Astrocyte (in vitro differentiated cells and primary cell): ENCODE measurements around the gene STK36. TPM values are rescaled to one million over a fixed set of nuclear protein-coding genes. Genes with fewer than 3 reads are reported as not detected.

ENCODE experiments used
- DNase-seq: peaks from one replicate; pipeline ENCODE4 v3.0.0-alpha.2; 2010; ENCODE audit warnings: low read depth
- FAIRE-seq: peaks from 2 replicates; lab custom pipeline; 2011; peaks lifted over from hg19 to GRCh38; lab: Jason Lieb, UNC
- H2AFZ ChIP-seq: 2 replicates; pipeline ENCODE4 v1.6.0; 2012; ENCODE audit warnings: low read depth, low read length, inconsistent platforms
- H3K27ac ChIP-seq: 2 replicates; pipeline ENCODE4 v1.5.1; 2011; ENCODE audit warnings: low read depth, low read length, inconsistent platforms
- H3K27me3 ChIP-seq: 2 replicates; pipeline ENCODE4 v1.6.0; 2011; ENCODE audit warnings: low read length, inconsistent platforms; ENCODE audit not compliant: insufficient read depth
- H3K36me3 ChIP-seq: 2 replicates; pipeline ENCODE4 v1.5.1; 2011; ENCODE audit warnings: low read length, inconsistent platforms; ENCODE audit not compliant: insufficient read depth
- H3K4me1 ChIP-seq: 2 replicates; pipeline ENCODE4 v1.5.1; 2011; ENCODE audit warnings: low read length, inconsistent platforms; ENCODE audit not compliant: insufficient read depth
- H3K4me2 ChIP-seq: 2 replicates; pipeline ENCODE4 v1.6.0; 2012; ENCODE audit warnings: low read length, inconsistent platforms
- H3K4me3 ChIP-seq: 2 replicates; pipeline ENCODE4 v1.5.1; 2011; ENCODE audit warnings: low read depth, mild to moderate bottlenecking, low read length, inconsistent platforms; ENCODE audit not compliant: insufficient read depth
- H3K79me2 ChIP-seq: 2 replicates; pipeline ENCODE4 v1.6.0; 2012; ENCODE audit warnings: mild to moderate bottlenecking, low read length, inconsistent platforms; ENCODE audit not compliant: insufficient read depth
- H3K9ac ChIP-seq: 2 replicates; pipeline ENCODE4 v1.6.0; 2012; ENCODE audit warnings: mild to moderate bottlenecking, low read length, inconsistent platforms
- H3K9me3 ChIP-seq: 2 replicates; pipeline ENCODE4 v1.5.1; 2012; ENCODE audit warnings: low read depth, mild to moderate bottlenecking, low read length, inconsistent platforms; ENCODE audit not compliant: insufficient read depth
- H4K20me1 ChIP-seq: 2 replicates; pipeline ENCODE4 v1.6.0; 2012; ENCODE audit warnings: low read length, inconsistent platforms; ENCODE audit not compliant: insufficient read depth
- H3K27ac Mint-ChIP-seq: one replicate; pipeline ENCODE4 v1.8.0; 2021; ENCODE audit warnings: mild to moderate bottlenecking, mixed read lengths; ENCODE audit not compliant: unreplicated experiment
- H3K27me3 Mint-ChIP-seq: one replicate; pipeline ENCODE4 v1.8.0; 2021; ENCODE audit warnings: low read depth, mixed read lengths; ENCODE audit not compliant: unreplicated experiment
- H3K36me3 Mint-ChIP-seq: one replicate; pipeline ENCODE4 v1.8.0; 2021; ENCODE audit warnings: low read depth, mixed read lengths; ENCODE audit not compliant: unreplicated experiment
- H3K4me1 Mint-ChIP-seq: one replicate; pipeline ENCODE4 v1.8.0; 2021; ENCODE audit warnings: low read depth, mixed read lengths; ENCODE audit not compliant: unreplicated experiment
- H3K4me3 Mint-ChIP-seq: one replicate; pipeline ENCODE4 v1.8.0; 2021; ENCODE audit warnings: mild to moderate bottlenecking, moderate library complexity, mixed read lengths; ENCODE audit not compliant: unreplicated experiment
- H3K9me3 Mint-ChIP-seq: one replicate; pipeline ENCODE4 v1.8.0; 2021; ENCODE audit warnings: mild to moderate bottlenecking, mixed read lengths; ENCODE audit not compliant: unreplicated experiment
- CTCF ChIP-seq: IDR thresholded peaks from 2 replicates; pipeline ENCODE4 v1.5.1; 2011; ENCODE audit warnings: low read depth, mild to moderate bottlenecking, inconsistent platforms, low read length, moderate library complexity; ENCODE audit not compliant: insufficient read depth
- EZH2 ChIP-seq: IDR thresholded peaks from 2 replicates; pipeline ENCODE4 v1.6.1; 2012; ENCODE audit warnings: mild to moderate bottlenecking, low read length, inconsistent platforms; ENCODE audit not compliant: insufficient read depth
- total RNA-seq: library from RNA; stranded (reverse); gene quantifications from 2 replicates; pipeline ENCODE4 v1.2.1, GENCODE V29; 2021

STK36 gene
- total RNA-seq, 1 donor from 2014 or later, result 42.6 TPM

- H3K27me3 ChIP-seq, result no peaks in the 10 kb centered on the region
- no peak overlapping the region for H3K27ac Mint-ChIP-seq
- no peak overlapping the region for H3K27ac ChIP-seq
- no peak overlapping the region for H2AFZ ChIP-seq
- no peaks in the 10 kb centered on the region for H3K9me3 ChIP-seq
- H3K4me3 Mint-ChIP-seq, result no peak overlapping the region
- FAIRE-seq (no peak), DNase-seq (no peak)
- H3K4me1 ChIP-seq, result peaks cover 8% of the 10 kb centered on the region
- peaks cover 17% of the 10 kb centered on the region for H3K79me2 ChIP-seq
- peaks cover 62% of the 10 kb centered on the region for H3K36me3 ChIP-seq
- no peak overlapping the region for H3K4me3 ChIP-seq
- no peaks in the 10 kb centered on the region for H3K4me1 Mint-ChIP-seq
- TF ChIP-seq CTCF (no peak), EZH2 (no peak)
- no peak overlapping the region for H3K9ac ChIP-seq
- H3K9me3 Mint-ChIP-seq, result no peaks in the 10 kb centered on the region
- peaks cover 8% of the 10 kb centered on the region for H4K20me1 ChIP-seq
- H3K36me3 Mint-ChIP-seq, result peaks cover 20% of the 10 kb centered on the region
- no peaks in the 10 kb centered on the region for H3K27me3 Mint-ChIP-seq
- no peak overlapping the region for H3K4me2 ChIP-seq
Measured at GRCh38 chr2:218642121-218642656, 29.7 kb upstream of the STK36 start.

- Histone ChIP-seq H3K36me3 (peaks cover 62% of the 10 kb centered on the region), H3K4me3 (no peak overlapping the region), H2AFZ (no peak overlapping the region), H3K27ac (no peak overlapping the region), H3K9ac (no peak overlapping the region), H4K20me1 (peaks cover 13% of the 10 kb centered on the region), H3K4me2 (no peak overlapping the region), H3K9me3 (no peaks in the 10 kb centered on the region), H3K4me1 (peaks cover 8% of the 10 kb centered on the region), H3K79me2 (peaks cover 21% of the 10 kb centered on the region), H3K27me3 (no peaks in the 10 kb centered on the region)
- Mint-ChIP-seq H3K27me3 (no peaks in the 10 kb centered on the region), H3K36me3 (peaks cover 15% of the 10 kb centered on the region), H3K4me1 (no peaks in the 10 kb centered on the region), H3K27ac (no peak overlapping the region), H3K9me3 (no peaks in the 10 kb centered on the region), H3K4me3 (no peak overlapping the region)
- TF ChIP-seq CTCF (no peak), EZH2 (no peak)
- DNase-seq, result no peak
- FAIRE-seq, result no peak
Measured at GRCh38 chr2:218642786-218643185, 29.1 kb upstream of the STK36 start.

- DNase-seq, result no peak
- no peak overlapping the region for H3K9ac ChIP-seq
- no peak overlapping the region for H3K27ac Mint-ChIP-seq
- H3K4me2 ChIP-seq, result no peak overlapping the region
- no peaks in the 10 kb centered on the region for H3K9me3 ChIP-seq
- TF ChIP-seq CTCF (no peak), EZH2 (no peak)
- H4K20me1 ChIP-seq, result peaks cover 19% of the 10 kb centered on the region
- H3K79me2 ChIP-seq, result peaks cover 25% of the 10 kb centered on the region
- peaks cover 58% of the 10 kb centered on the region for H3K36me3 ChIP-seq
- H3K36me3 Mint-ChIP-seq, result peaks cover 20% of the 10 kb centered on the region
- no peak overlapping the region for H3K4me3 Mint-ChIP-seq
- H3K4me1 Mint-ChIP-seq, result no peaks in the 10 kb centered on the region
- H3K9me3 Mint-ChIP-seq, result no peaks in the 10 kb centered on the region
- no peak for FAIRE-seq
- no peak overlapping the region for H3K27ac ChIP-seq
- no peak overlapping the region for H3K4me3 ChIP-seq
- H2AFZ ChIP-seq, result no peak overlapping the region
- no peaks in the 10 kb centered on the region for H3K27me3 ChIP-seq
- no peaks in the 10 kb centered on the region for H3K27me3 Mint-ChIP-seq
- H3K4me1 ChIP-seq, result peaks cover 8% of the 10 kb centered on the region
Measured at GRCh38 chr2:218643751-218644310, 28.1 kb upstream of the STK36 start.
